ENCODE data around the gene CACNA1C.

CACNA1C gene

GRCh38 chr12:2151391-2151790 lies 98.6 kb downstream of the CACNA1C start:
- TF ChIP-seq, protein P1, sequence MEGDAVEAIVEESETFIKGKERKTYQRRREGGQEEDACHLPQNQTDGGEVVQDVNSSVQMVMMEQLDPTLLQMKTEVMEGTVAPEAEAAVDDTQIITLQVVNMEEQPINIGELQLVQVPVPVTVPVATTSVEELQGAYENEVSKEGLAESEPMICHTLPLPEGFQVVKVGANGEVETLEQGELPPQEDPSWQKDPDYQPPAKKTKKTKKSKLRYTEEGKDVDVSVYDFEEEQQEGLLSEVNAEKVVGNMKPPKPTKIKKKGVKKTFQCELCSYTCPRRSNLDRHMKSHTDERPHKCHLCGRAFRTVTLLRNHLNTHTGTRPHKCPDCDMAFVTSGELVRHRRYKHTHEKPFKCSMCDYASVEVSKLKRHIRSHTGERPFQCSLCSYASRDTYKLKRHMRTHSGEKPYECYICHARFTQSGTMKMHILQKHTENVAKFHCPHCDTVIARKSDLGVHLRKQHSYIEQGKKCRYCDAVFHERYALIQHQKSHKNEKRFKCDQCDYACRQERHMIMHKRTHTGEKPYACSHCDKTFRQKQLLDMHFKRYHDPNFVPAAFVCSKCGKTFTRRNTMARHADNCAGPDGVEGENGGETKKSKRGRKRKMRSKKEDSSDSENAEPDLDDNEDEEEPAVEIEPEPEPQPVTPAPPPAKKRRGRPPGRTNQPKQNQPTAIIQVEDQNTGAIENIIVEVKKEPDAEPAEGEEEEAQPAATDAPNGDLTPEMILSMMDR (IDR thresholded peaks at IDR 0.05; ENCODE audit: insufficient read depth, missing control alignments), result no peak

GRCh38 chr12:2152134-2152533 lies 99.3 kb downstream of the CACNA1C start:
- TF ChIP-seq, protein P1 (IDR thresholded peaks at IDR 0.05; ENCODE audit: insufficient read depth, missing control alignments), result no peak
- no peak for DNase-seq (ENCODE audit: insufficient read length, low spot score)
- FAIRE-seq, result no peak

More at GRCh38 chr12:2151391-2151790, 98.6 kb downstream of the CACNA1C start:
- FAIRE-seq (no peak), DNase-seq (ENCODE audit: insufficient read length, low spot score) (no peak)

DNA sequence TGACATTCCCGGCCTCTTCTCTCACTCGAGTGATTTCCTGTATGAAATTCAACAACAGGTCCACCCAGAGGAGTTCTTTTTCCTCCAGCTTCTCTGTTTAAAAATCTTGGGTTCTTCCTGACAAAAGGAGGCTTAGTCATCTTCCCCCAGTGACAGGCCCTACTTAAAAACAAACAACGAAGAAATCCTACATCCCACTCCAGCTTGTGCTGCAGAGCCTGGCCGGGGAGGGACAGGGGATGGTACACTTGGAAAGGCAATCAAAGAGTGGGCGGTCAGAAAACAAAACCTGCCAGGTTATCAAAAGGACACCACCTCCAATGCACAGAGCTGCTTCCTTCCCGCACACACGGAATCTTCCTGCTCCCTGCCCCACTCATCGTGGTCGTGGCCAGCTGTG lies 101.3 kb downstream of the CACNA1C start:
- DNase-seq (ENCODE audit: insufficient read length, low spot score) (no peak), FAIRE-seq (no peak)
- TF ChIP-seq, protein P1 (IDR thresholded peaks at IDR 0.05; ENCODE audit: insufficient read depth, missing control alignments), result no peak

DNA sequence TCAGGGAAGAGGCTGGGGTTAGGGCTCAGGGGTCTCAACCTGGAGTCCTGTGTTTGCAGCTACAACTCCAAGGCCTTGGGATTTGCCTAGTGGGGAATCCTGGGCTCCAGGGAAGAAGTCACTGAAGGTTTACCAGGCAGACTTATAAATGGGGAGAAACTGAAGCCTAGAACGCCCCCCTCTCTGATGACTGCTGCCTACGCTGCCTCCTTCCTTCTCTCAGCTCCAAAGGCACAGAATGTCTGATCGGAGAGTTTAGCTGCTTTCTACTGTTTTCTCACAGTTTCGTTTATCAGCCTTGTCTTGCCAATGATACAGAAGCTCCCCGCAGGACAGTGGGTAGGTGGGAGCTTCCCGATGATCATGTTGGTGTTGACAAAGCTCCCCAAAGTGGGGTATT lies 101.7 kb downstream of the CACNA1C start:
- no peak for DNase-seq (ENCODE audit: insufficient read length, low spot score)
- FAIRE-seq, result no peak
- TF ChIP-seq, protein P1 (IDR thresholded peaks at IDR 0.05; ENCODE audit: insufficient read depth, missing control alignments), result no peak

- TF ChIP-seq, protein P1 (IDR thresholded peaks at IDR 0.05; ENCODE audit: insufficient read depth, missing control alignments), result no peak
- DNase-seq (ENCODE audit: insufficient read length, low spot score) (no peak), FAIRE-seq (no peak)
Measured at GRCh38 chr12:2156333-2156732, 103.5 kb downstream of the CACNA1C start.

DNA sequence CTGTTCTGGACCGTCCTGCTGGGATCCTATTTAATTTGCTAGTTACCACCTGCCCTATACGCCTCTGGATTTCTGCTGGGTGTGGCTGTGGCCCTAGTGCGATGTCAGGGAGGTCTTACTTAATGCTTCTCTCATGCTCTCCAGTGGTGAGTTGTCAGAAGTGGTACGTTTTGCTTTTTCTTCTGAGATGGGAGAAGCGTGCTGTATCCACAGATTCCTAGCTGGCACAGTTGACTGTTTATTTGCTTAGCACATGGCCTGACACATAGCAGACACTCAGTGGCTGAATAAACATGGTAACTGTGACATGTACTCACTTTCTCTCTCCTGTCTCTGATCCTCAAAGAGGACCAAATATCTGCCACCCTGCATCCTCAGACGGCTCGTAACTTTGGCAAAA lies 107.3 kb downstream of the CACNA1C start:
- TF ChIP-seq, protein P1 (IDR thresholded peaks at IDR 0.05; ENCODE audit: insufficient read depth, missing control alignments), result no peak
- FAIRE-seq, result no peak
- DNase-seq (ENCODE audit: insufficient read length, low spot score), result no peak

- no peak for DNase-seq (ENCODE audit: insufficient read length, low spot score)
- no peak for FAIRE-seq
- TF ChIP-seq, protein P1 (IDR thresholded peaks at IDR 0.05; ENCODE audit: insufficient read depth, missing control alignments), result no peak
Measured at GRCh38 chr12:2161473-2161872, 108.7 kb downstream of the CACNA1C start.

All from D721Med (cell line).